G401 (cell line): ENCODE results near the gene SIX2. TPM values are rescaled to one million over a fixed set of nuclear protein-coding genes. Genes with fewer than 3 reads are reported as not detected.

Experiments
- DNase-seq: peaks from one replicate; pipeline ENCODE4 v3.0.0-alpha.2; 2015; ENCODE audit warnings: low spot score
- in situ Hi-C: cut with HindIII; loops from 2 replicates; pipeline ENCODE4 v1.10.0; 2016; ENCODE audit warnings: low sequenced_read_pairs, mixed read lengths
- total RNA-seq: library from RNA; depleted of rRNA; stranded (reverse); fragments of >200 nt; shearing (Covaris generic); gene quantifications from 2 replicates; pipeline ENCODE4 v1.2.3, GENCODE V29; 2014

SIX2 gene
- total RNA-seq, 1 experiment from 2014 or later = not detected

DNA sequence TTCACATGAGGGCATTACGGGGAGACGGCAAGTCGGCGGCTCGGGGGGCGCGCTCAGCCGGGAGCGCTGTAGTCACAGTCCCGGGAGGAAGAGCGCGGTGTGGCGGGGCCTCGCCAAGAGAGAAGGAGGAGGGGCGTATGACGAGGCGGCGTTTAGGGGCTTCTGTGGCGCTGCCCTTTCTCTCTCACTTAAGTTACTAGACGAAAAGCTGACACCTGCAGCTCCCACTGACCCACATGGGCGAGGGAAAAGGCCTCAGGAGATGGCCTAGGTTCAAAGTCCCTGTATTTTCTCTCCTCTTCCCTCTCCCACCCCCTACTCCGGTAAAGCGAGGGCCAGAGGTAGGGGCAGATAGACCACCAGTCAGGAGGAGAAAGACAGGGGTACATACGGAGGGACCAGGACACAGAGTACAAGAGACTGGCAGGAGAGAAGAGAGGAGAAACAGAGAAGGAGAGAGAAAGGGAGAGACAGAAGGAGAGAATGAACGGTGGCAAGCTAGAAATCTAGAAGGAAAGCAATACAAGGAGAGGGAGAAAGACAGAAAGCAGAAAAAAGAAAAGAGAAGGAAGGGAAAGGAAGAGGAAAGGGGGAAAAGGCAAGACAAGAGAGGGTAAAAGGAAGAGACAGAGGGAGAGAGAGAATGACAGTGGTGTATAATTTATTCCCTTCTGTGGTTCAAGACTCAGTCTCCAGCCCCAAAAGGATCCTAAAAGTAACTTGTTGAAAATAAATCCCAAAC, 3.8 kb downstream of the SIX2 start:
- in situ Hi-C loops = no loop called here
- DNase-seq = no peak

DNA sequence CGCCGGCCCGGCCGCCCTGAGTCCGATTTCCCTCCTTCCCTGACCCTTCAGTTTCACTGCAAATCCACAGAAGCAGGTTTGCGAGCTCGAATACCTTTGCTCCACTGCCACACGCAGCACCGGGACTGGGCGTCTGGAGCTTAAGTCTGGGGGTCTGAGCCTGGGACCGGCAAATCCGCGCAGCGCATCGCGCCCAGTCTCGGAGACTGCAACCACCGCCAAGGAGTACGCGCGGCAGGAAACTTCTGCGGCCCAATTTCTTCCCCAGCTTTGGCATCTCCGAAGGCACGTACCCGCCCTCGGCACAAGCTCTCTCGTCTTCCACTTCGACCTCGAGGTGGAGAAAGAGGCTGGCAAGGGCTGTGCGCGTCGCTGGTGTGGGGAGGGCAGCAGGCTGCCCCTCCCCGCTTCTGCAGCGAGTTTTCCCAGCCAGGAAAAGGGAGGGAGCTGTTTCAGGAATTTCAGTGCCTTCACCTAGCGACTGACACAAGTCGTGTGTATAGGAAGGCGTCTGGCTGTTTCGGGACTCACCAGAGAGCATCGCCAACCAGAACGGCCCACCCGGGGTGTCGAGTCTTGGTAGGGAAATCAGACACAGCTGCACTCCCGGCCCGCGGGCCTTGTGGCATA, 4.6 kb downstream of the SIX2 start:
- no peak for DNase-seq
- in situ Hi-C loops = no loop called here

DNA sequence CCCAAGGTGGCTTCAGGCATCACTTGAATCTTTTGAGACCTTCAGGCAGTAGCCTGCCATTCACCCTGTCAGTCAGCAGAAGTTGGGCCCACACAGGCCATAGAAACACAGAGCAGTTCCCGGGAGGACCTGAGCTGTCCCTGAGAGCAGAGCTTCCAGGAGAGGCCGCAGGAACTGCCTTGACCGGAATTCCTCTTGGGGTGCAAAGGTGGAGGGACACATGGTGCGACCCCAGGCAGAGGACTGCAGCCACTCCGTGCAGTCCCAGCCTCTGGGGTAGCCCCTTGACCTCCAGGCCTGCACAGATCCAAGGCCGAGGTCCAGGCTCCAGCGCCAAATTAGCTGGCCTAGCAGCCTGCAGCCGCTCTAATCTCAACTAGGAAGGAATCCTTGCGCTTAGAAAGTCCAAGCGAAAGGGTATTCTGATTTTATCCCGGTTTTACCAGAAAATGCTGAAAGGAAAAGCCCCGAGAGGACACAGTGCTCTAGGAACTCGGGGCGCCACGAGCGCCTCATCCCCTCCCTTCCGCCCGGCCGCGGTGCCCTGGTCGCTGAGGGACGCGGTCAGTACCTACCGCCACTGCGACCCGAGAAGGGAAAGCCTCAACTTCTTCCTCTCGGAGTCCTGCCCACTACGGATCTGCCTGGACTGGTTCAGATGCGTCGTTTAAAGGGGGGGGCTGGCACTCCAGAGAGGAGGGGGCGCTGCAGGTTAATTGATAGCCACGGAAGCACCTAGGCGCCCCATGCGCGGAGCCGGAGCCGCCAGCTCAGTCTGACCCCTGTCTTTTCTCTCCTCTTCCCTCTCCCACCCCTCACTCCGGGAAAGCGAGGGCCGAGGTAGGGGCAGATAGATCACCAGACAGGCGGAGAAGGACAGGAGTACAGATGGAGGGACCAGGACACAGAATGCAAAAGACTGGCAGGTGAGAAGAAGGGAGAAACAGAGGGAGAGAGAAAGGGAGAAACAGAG, 5.4 kb downstream of the SIX2 start:
- DNase-seq = no peak
- in situ Hi-C loops = no loop called here

DNA sequence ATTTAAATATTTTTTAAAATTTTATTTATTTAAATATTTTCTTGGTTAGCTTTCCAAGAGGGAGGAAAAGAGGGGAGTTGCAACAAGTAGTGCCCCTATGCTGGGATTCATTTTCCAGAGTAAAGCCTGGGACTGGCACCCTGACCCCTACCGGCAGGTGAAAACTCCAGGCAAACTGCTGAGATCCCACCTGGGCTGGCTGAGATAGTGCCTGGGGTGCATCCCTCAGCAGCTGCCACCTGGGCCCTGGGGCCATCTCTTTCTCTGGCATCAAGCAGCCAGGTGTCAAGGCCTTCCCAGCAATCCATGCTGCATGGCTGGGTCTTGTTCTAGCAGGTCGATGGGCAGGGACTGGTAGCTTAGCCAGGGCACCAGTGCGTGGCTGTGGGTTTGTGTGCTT, 6.6 kb downstream of the SIX2 start:
- no peak for DNase-seq
- in situ Hi-C loops = no loop called here

DNA sequence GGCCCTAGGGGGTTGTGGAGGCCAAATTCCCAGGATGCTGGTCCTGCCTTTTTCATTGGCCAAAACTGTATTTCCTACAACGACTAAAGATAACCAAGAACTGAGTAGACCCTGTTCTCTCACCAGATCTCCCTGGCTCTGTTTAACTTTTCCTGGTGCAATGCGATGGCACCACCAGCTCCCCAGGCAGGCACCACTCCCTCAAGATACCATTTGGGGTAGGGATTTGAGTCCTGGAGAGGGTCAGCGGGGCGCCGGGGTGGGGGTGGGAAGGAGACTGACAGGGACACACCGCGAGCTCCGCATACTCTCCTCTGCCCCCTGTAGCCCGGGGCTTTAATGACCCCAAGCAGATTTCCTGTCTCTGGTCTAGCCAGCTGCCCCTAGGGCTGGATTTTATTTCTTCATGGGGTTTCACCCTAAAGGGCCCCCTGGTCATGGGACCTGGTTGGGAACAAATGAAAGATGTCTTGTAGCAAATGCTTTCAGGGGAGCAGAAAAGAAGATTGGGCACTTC, 7.3 kb downstream of the SIX2 start:
- in situ Hi-C loops = no loop called here
- no peak for DNase-seq

DNA sequence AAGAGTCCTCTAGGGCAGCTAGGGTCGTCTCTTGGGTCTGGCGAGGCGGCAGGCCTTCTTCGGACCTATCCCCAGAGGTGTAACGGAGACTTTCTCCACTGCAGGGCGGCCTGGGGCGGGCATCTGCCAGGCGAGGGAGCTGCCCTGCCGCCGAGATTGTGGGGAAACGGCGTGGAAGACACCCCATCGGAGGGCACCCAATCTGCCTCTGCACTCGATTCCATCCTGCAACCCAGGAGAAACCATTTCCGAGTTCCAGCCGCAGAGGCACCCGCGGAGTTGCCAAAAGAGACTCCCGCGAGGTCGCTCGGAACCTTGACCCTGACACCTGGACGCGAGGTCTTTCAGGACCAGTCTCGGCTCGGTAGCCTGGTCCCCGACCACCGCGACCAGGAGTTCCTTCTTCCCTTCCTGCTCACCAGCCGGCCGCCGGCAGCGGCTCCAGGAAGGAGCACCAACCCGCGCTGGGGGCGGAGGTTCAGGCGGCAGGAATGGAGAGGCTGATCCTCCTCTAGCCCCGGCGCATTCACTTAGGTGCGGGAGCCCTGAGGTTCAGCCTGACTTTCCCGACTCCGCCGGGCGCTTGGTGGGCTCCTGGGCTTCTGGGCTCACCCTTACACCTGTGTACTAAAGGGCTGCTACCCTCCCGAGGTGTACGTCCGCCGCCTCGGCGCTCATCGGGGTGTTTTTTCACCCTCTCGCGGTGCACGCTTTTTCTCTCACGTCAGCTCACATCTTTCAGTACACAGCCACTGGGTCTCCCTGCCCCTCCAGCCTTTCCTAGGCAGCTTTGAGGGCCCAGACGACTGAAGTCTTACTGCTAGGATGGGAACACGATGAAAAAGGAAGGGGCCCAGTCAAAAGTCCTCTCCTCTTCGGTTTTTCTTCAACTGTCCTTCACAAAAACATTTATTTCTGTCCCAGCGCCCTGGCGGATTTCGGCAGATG, 8.1 kb downstream of the SIX2 start:
- no peak for DNase-seq
- in situ Hi-C loops = no loop called here

DNA sequence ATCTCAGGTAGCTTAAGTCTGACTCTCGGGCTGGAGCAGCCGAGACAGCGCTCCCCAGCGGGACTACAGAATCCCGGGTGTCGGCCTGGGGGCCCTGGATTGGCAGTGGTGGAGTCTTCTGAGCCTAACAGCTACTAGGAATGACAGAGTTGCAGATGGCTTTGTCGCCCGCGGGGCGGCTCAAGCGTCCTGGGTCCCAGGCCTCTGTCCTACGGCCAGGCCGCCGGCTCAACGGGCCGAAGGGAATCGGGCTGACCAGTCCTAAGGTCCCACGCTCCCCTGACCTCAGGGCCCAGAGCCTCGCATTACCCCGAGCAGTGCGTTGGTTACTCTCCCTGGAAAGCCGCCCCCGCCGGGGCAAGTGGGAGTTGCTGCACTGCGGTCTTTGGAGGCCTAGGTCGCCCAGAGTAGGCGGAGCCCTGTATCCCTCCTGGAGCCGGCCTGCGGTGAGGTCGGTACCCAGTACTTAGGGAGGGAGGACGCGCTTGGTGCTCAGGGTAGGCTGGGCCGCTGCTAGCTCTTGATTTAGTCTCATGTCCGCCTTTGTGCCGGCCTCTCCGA, 8.8 kb downstream of the SIX2 start:
- no peak for DNase-seq
- in situ Hi-C loops = no loop called here

DNA sequence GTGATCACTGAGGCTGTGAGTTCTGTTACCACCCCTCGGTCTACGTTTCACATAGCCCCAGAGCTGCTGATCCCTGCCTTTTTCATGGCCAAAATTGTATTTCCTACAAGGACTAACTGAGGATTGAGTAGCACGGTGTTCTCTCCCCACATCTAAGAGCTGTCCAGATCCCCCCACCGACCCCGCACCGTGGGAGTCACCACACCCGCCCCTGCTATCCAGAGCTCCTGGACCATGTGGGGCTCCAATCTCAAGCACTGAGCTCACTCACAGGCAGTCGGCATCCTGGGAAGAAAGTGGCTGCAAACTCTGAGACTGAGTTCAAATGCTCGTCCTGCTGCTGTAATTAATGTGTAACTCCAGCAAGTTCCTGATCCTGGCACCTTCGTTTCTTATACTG, 9.7 kb downstream of the SIX2 start:
- in situ Hi-C loops = no loop called here
- DNase-seq = no peak

DNA sequence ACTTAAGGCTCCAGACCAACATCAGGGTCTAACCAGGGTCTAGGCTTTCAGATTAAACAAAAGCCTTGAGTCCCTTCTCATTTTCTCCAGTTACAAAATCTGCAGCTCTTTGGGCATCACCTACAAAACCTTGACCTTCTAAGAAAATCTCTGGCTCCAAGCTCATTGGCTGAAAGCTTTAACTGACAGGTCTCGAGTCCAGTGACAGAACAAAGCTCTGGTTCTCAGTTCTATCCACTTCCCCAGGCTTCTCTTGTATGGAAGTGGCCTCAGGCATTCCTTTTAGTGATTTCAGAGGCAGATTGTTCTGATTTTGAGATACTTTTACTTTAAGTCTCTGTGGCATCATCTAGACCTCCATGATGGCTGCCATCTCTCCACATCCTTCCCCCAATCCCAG, 11.3 kb downstream of the SIX2 start:
- in situ Hi-C loops = no loop called here
- DNase-seq = no peak

DNA sequence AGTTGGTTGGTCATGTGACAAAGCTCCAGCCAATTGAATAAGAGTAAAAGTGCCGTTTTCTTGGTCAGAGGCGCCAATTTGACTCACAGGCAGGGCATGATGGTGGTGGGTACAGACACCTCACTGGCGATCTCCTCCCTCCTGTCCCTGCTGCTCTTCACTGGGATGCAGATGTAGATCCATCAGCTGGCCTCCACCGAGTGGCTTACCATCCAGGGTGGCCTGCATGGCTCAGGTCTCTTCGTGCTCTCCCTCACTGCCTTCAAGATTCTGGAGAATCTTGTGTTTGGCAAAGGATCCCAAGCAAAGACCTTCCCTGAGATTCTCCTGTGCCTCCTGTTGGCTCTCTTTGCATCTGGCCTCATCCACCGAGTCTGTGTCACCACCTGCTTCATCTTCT, 12.9 kb downstream of the SIX2 start:
- DNase-seq = no peak
- in situ Hi-C loops = no loop called here

DNA sequence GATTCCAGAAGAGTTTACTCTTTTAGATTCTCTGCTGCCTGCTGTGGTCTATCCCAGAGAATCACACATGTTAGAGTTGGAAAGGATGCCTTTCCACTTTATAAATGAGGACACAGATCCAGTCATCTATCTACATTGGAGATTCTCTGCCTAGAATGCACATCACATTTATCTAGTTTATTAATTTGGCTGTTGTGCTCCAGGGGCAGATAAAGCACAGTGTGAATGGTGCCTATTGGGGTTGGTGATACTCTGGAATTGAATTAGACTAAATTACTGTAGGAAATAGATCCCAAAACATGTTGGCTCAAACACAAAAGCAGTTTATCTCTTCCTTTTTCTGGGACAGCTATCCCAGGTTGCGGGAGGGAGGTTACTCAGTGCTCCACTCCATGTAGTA, 14.9 kb downstream of the SIX2 start:
- in situ Hi-C loops = no loop called here

DNA sequence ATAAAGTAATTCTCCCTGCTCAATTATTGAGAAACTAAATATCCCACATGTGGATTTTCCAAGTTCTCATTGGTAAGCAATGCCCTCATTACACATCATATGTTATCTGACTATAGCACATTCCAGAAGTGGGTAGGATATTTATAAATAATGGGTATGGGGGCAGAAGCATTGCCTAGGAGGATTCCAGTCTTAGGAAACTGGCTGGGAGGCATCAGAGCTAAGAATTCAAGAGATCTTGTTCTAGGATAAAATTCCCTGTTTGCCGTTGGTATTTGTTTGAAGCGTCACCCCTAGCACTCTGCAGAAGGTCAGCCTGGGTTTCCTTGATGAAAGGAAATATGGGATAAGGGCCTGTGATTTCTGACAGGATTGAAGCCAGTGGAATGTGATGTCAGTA, 20.1 kb downstream of the SIX2 start:
- in situ Hi-C loops = no loop called here
- no peak for DNase-seq

More for the DNA sequence above, 14.9 kb downstream of the SIX2 start:
- DNase-seq = no peak

DNA sequence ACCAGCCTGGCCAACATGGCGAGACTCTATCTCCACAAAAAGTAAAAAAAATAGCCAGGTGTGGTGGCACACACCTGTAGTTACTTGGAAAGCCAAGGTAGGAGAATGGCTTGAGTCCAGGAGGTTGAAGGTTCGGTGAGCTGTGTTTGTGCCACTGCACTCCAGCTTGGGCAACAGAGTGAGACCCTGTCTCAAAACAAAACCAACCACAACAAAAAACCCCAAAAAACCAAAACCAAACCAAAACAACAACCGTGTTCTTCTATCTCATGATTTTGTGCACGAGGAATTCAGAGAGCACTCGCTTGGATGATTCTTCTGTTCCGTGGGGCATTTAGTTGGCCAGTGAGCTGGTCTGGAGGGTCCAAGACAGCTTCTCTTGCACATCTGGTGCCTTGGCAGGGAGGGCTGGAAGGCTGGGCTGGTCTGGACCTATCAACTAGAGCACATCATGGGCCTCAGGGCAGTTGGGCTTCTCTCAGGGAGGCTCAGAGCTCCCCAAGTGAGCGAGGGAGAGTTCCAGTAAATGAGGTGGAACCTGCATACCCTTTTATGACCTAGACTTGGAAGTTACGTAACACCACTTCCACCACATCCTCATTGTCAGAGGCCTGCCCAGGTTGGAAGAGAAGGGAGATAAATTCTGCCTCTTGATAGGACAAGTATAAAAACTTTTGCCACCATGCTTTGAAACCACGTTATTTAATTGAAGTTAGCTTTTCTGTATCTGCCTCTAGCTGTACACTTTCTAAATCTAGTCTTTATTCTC, 25.2 kb downstream of the SIX2 start:
- no peak for DNase-seq
- in situ Hi-C loops = no loop called here

DNA sequence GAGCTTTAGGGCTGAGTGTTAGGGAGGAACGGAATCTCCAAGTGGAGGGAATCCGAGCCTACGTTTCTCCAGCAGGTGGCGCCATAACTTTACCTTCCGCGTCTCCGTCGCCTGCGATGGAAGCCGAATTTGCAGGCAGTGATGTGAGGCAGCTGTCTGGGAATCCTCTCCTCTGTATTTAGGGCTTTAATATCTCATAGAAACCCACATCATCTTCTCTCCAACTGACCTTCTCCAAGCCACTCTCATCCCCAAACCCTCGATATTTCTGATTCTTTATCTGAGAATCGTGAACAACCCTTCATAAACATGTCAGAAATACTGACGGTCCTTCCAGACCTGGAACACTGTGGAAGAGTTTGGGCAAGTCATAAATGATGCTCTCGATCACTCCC, 27.5 kb downstream of the SIX2 start:
- peak; percentile 68 for DNase-seq
- in situ Hi-C loops = no loop called here

DNA sequence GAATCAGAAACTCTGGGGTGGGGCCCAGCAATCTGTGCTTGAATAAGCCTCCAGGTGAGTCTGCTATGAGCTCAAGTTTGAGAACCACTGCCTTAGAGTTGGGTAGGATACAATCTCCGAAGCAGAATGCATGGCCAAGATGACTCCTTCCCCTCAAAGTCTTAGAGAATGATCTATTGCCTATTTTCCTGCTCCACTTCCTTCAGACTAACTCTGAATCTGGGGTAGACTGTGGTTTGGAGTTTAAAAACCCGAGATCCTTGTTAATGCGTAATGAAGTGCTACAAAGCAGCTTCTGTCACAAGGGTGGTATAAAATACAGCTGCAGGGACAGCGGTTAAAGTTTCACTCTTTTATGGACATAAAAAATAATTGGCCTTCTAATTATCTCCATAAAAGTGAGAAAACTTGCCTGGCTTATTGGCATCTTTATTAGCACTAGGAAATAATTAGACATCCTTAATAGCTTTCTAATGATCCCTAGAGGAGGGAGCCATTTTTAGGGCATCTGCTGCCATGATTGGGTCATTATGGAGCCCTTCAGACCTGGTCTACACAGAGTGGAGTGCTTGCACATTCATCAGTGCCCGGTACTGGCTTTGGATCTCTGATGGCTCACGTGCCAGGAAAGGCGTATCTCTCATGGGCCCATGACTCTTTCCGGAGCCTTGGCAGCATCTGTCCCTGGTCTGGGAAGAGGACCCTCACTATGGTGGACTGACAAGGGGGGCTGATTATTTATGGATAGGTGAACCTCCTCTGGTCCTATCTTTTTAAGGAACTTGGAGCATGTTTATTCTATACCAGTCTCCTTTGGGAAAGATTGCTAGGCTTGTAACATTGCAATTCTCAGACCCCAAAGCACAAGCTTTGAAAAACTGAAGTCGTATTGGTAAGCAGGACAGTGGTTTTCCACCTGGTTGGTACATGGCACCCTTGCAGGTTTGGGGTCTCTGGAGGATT, 28.2 kb downstream of the SIX2 start:
- in situ Hi-C loops = no loop called here
- DNase-seq = no peak

DNA sequence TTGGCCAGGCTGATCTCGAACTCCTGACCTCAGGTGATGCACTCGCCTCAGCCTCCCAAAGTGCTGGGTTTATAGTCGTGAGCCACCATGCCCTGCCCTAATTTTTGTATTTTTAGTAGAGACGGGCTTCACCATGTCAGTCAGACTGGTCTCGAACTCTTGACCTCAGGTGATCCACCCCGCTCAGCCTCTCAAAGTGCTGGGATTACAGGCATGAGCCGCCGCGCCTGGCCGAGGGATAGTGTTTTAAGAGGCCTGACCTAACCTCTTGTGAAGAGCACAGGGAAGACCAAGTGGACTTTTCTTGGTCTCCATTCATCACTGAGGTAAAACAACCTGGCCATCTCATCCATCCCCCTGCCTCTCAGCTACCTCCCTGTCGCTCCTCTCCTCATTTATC, 29.7 kb downstream of the SIX2 start:
- no peak for DNase-seq
- in situ Hi-C loops = no loop called here
